Activated naive CD8-positive, alpha-beta T cell treated with anti-CD3 and anti-CD28 coated beads, Interleukin-2, amount 50 U/mL, for 24 hours (primary cell): Measurements from ENCODE around the gene SMURF1.

Experiments
- ATAC-seq: fragments of 150-1000 bp; cut with Tn5 transposase; one replicate; pipeline ENCODE4 v1.10.0; 2021
- DNase-seq: peaks from one replicate; pipeline ENCODE4 v3.0.0; 2021
- H3K27ac Mint-ChIP-seq: one replicate; pipeline ENCODE4 v1.8.0; 2021; ENCODE audit warnings: mild to moderate bottlenecking, mixed read lengths
- H3K27me3 Mint-ChIP-seq: one replicate; pipeline ENCODE4 v1.8.0; 2021; ENCODE audit warnings: mixed read lengths
- H3K36me3 Mint-ChIP-seq: one replicate; pipeline ENCODE4 v1.8.0; 2021; ENCODE audit warnings: low read depth, mixed read lengths
- H3K4me1 Mint-ChIP-seq: one replicate; pipeline ENCODE4 v1.8.0; 2021; ENCODE audit warnings: mixed read lengths
- H3K4me3 Mint-ChIP-seq: one replicate; pipeline ENCODE4 v1.8.0; 2021; ENCODE audit warnings: mild to moderate bottlenecking, moderate library complexity, mixed read lengths
- H3K9me3 Mint-ChIP-seq: one replicate; pipeline ENCODE4 v1.8.0; 2021; ENCODE audit warnings: mixed read lengths

Gene SMURF1

DNA sequence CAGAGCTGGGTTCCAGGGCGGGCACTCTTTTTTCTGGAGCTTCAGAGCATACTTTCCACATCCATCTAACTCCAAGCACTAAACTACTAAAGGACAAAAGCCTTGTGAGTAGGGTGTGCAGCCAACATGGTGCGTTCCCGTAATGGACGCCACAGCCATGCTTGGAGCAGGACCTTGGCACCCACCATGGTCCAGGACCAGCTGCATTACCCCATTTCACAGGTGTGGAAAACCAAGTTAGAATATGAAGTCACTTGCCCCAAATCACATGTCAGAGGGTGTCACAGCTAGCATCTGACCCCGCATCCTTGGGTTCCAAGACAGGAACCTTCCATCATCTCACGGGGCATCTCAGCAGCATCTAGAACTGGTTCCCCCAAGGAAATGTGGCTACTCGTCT, 112.4 kb downstream of the SMURF1 start:
- Mint-ChIP-seq H3K27ac (peak overlapping the region; percentile 42), H3K36me3 (peaks cover 27% of the 10 kb centered on the region)

DNA sequence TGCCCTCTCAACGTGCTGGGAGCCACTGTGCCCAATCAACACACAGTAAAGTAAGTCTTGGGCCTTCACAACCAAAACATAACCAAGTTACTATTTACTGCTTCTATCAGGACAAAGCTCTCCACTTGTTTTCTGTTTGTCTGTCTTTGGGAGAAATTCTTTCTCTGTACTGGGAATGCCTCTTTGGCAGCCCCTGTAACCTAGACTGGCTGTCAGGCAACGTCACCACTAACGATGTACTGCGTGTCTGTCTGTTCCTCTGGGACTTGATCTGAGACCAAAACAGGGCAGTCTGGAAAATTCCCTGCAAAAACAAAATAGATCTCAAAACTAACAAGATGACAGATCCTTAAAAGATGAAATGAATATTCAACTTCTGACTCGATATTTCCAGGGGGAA, 113.0 kb downstream of the SMURF1 start:
- Mint-ChIP-seq H3K27ac (no peak overlapping the region), H3K27me3 (no peaks in the 10 kb centered on the region), H3K9me3 (no peaks in the 10 kb centered on the region), H3K36me3 (peaks cover 27% of the 10 kb centered on the region), H3K4me1 (peaks cover 3% of the 10 kb centered on the region), H3K4me3 (no peak overlapping the region)
- ATAC-seq (no peak), DNase-seq (no peak)

More for the DNA sequence above, 112.4 kb downstream of the SMURF1 start:
- DNase-seq (no peak), ATAC-seq (no peak)
- H3K27me3 Mint-ChIP-seq, result no peaks in the 10 kb centered on the region
- H3K9me3 Mint-ChIP-seq, result no peaks in the 10 kb centered on the region
- peaks cover 3% of the 10 kb centered on the region for H3K4me1 Mint-ChIP-seq
- no peak overlapping the region for H3K4me3 Mint-ChIP-seq

DNA sequence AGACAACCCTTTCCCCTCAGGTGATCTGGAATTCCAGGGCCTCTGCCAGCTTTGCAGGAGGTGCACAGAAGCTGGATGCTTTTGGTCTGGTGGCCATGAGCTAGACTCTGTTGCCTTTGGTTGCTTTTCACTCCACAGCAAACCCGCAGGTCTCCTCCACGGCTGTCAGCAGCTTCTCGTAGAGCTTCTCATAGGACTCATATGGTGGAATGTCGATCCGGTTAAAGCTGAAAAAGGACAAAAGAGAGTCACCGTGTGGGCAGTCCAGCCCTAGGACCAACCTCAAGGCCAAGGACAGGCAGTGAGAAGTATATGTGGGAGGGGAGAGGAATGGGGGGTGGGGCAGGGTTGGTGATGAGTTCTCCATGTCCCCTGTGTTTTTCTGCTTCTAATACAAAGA, 113.5 kb downstream of the SMURF1 start:
- H3K4me3 Mint-ChIP-seq, result no peak overlapping the region
- DNase-seq (no peak), ATAC-seq (no peak)
- H3K27me3 Mint-ChIP-seq, result no peaks in the 10 kb centered on the region
- no peaks in the 10 kb centered on the region for H3K9me3 Mint-ChIP-seq
- peaks cover 28% of the 10 kb centered on the region for H3K36me3 Mint-ChIP-seq
- H3K27ac Mint-ChIP-seq, result no peak overlapping the region
- peaks cover 3% of the 10 kb centered on the region for H3K4me1 Mint-ChIP-seq

DNA sequence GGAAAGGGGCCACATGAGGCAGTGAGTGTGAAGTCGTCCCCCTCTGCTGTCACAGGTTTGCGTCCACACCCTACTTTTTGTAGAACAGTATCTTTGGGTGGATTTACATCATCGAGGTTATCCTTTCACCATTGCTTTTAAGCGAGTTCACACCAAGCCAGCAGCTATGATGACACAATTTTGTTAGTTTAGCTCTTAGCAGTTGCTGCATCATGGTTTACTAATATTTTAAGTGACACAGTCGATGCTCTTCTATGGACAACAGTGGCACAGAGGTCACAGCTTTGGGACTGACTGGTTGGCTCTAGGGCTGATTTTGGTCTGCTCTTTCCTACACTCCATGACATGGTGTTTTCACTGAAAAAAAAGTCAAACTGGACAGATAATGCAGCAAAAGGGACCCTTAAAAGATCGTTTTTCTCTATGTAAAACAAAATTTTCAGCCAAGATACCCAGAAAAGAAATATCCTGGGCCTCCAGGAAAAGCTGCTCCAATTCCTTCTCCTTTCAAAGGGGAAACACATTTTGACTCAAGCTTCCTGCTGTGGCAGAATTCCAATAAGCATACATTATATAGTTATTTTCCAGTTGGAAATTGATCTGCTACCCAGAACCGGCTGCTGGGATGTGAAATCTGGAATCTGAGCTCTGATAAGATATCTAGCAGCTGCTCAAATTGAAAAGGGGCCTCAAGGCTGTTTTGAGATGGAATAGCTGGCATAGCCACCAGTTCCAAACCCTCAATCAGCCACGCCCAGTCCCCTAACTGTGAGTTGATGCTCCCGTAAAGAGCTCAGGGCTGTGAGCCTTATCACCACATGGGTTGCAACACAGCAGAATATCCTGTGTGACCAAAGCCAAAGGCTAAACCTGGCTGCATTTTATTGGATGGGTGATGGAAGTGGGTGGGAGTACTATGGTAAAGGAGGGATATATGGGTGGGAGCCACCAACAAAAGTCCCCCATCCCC, 114.2 kb downstream of the SMURF1 start:
- peaks cover 3% of the 10 kb centered on the region for H3K4me1 Mint-ChIP-seq
- H3K27ac Mint-ChIP-seq, result peak overlapping the region; percentile 58
- ATAC-seq (no peak), DNase-seq (no peak)
- H3K27me3 Mint-ChIP-seq, result no peaks in the 10 kb centered on the region
- H3K36me3 Mint-ChIP-seq, result peaks cover 27% of the 10 kb centered on the region
- H3K4me3 Mint-ChIP-seq, result no peak overlapping the region
- H3K9me3 Mint-ChIP-seq, result no peaks in the 10 kb centered on the region

- peak overlapping the region; percentile 28 for H3K27ac Mint-ChIP-seq
Observed at GRCh38 chr7:99028261-99028973, 115.5 kb downstream of the SMURF1 start.

DNA sequence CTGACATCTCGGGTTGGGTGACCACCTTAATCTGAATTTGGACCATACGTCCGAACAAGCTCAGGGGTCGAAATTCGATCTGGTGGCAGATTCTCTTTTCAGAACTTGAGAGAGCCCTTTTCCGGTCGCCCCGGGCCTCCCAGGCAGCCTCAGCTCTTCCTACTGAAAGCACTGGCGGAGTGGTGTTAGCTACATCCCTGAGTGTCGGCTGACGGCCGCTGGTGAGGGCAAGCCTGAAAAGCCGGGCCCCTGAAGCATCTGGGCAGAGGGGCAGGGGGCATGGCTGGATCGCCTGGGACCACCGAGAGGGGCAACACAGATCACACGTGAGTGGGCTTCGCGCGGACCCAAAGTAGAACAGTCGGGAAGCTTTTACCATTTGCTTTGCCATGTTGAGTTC, 116.1 kb downstream of the SMURF1 start:
- Mint-ChIP-seq H3K27me3 (no peaks in the 10 kb centered on the region), H3K9me3 (no peaks in the 10 kb centered on the region), H3K27ac (no peak overlapping the region), H3K4me1 (peaks cover 3% of the 10 kb centered on the region), H3K4me3 (no peak overlapping the region), H3K36me3 (peaks cover 26% of the 10 kb centered on the region)
- ATAC-seq (no peak), DNase-seq (no peak)

More at GRCh38 chr7:99028261-99028973, 115.5 kb downstream of the SMURF1 start:
- peak; percentile 40 for ATAC-seq
- Mint-ChIP-seq H3K36me3 (peaks cover 21% of the 10 kb centered on the region), H3K9me3 (no peaks in the 10 kb centered on the region), H3K27me3 (no peaks in the 10 kb centered on the region), H3K4me3 (no peak overlapping the region), H3K4me1 (peaks cover 3% of the 10 kb centered on the region)
- DNase-seq, result no peak

- Mint-ChIP-seq H3K9me3 (no peaks in the 10 kb centered on the region), H3K4me3 (no peak overlapping the region), H3K4me1 (peaks cover 3% of the 10 kb centered on the region), H3K27ac (peak overlapping the region; percentile 7), H3K36me3 (peaks cover 24% of the 10 kb centered on the region), H3K27me3 (no peaks in the 10 kb centered on the region)
- ATAC-seq (no peak), DNase-seq (no peak)
Observed at GRCh38 chr7:99027241-99027640, 116.7 kb downstream of the SMURF1 start.

DNA sequence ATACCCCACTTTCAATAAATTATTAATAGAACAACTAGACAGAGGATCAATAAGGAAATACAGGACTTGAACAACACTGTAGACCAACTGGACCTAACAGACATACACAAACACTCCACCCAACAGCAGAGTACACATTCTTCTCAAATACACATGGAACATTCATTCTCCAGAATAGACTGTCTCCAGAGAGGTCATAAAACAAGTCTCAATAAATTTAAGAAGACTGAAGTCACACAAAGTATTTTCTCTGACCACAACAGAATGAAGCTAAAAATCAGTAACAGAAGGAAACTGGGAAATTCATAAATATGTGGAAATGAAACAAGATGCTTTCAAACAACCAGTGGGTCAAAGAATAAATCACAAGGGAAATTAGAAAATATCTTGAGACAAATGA, 119.8 kb downstream of the SMURF1 start:
- Mint-ChIP-seq H3K27ac (no peak overlapping the region), H3K27me3 (no peaks in the 10 kb centered on the region), H3K9me3 (no peaks in the 10 kb centered on the region), H3K4me1 (peaks cover 3% of the 10 kb centered on the region), H3K36me3 (peaks cover 38% of the 10 kb centered on the region), H3K4me3 (no peak overlapping the region)
- DNase-seq (no peak), ATAC-seq (no peak)

- ATAC-seq (no peak), DNase-seq (no peak)
- peaks cover 38% of the 10 kb centered on the region for H3K36me3 Mint-ChIP-seq
- H3K27me3 Mint-ChIP-seq, result no peaks in the 10 kb centered on the region
- no peak overlapping the region for H3K27ac Mint-ChIP-seq
- no peak overlapping the region for H3K4me3 Mint-ChIP-seq
- H3K9me3 Mint-ChIP-seq, result no peaks in the 10 kb centered on the region
- H3K4me1 Mint-ChIP-seq, result peaks cover 4% of the 10 kb centered on the region
Observed at GRCh38 chr7:99021941-99022560, 121.9 kb downstream of the SMURF1 start.

DNA sequence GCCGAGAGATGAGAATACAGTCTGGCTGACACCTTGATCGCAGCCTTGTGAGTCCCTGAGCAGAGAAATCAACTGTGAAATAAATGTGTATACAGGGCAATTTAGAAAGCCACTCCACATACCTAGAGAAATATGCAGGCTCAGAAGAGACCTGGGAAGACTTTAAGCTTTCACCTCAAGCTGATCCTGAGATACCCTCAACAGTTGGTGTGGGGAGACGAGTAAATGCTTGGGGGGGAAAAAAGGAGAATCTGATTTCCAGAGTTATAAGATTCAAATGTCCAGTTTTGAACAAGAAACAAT, 123.5 kb downstream of the SMURF1 start:
- no peak for DNase-seq
- Mint-ChIP-seq H3K27me3 (no peaks in the 10 kb centered on the region), H3K4me3 (no peak overlapping the region), H3K27ac (peak overlapping the region; percentile 22), H3K9me3 (no peaks in the 10 kb centered on the region), H3K4me1 (peaks cover 9% of the 10 kb centered on the region), H3K36me3 (peaks cover 50% of the 10 kb centered on the region)
- ATAC-seq, result no peak

DNA sequence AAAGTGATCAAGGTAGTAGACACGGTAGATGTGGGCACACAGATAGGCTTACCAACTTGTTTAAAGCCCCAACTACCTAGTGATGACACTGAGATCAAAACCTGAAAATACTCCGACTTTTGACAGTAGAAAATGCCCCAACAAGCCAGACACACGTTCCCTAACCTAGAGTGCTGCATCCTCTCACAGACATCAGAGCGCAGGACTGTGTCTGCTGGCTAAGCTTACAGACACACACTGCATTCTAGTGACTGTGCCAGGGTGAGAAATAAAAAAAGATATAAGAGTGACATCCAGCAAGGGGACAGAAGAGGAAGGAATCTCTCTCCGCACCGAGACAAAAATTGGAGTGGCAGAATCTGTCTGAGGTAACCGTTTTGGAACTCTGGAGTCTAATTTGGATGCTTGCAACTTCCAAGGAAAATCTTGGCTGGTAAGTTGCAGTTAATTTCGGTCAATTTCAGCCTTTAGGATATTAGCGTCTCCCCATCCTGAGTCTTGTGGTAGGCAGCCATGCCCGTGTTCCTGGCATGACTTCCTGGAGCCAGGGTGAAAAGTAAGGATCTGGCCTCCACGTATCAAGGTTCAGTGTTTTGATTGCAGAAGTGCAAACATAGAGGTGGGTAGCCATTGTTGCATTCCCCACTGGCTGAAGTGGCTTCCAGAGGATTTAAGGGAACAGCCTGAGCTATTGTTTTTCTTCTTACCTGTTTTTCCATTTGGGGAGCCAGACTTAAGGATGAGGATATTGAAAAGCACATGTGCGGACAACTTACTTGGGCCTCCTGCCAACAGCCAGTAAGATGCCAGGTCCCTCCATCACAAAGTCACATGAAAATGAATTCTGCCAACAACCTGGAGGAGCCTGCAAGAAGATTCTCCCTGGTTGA, 124.1 kb downstream of the SMURF1 start:
- H3K36me3 Mint-ChIP-seq, result peaks cover 54% of the 10 kb centered on the region
- ATAC-seq, result no peak

GRCh38 chr7:99016196-99016595, 127.7 kb downstream of the SMURF1 start:
- Mint-ChIP-seq H3K36me3 (peaks cover 71% of the 10 kb centered on the region), H3K27me3 (no peaks in the 10 kb centered on the region)

More for the DNA sequence above, 124.1 kb downstream of the SMURF1 start:
- H3K4me3 Mint-ChIP-seq, result no peak overlapping the region
- peaks cover 9% of the 10 kb centered on the region for H3K4me1 Mint-ChIP-seq
- no peaks in the 10 kb centered on the region for H3K27me3 Mint-ChIP-seq
- no peak for DNase-seq
- no peak overlapping the region for H3K27ac Mint-ChIP-seq
- H3K9me3 Mint-ChIP-seq, result no peaks in the 10 kb centered on the region

DNA sequence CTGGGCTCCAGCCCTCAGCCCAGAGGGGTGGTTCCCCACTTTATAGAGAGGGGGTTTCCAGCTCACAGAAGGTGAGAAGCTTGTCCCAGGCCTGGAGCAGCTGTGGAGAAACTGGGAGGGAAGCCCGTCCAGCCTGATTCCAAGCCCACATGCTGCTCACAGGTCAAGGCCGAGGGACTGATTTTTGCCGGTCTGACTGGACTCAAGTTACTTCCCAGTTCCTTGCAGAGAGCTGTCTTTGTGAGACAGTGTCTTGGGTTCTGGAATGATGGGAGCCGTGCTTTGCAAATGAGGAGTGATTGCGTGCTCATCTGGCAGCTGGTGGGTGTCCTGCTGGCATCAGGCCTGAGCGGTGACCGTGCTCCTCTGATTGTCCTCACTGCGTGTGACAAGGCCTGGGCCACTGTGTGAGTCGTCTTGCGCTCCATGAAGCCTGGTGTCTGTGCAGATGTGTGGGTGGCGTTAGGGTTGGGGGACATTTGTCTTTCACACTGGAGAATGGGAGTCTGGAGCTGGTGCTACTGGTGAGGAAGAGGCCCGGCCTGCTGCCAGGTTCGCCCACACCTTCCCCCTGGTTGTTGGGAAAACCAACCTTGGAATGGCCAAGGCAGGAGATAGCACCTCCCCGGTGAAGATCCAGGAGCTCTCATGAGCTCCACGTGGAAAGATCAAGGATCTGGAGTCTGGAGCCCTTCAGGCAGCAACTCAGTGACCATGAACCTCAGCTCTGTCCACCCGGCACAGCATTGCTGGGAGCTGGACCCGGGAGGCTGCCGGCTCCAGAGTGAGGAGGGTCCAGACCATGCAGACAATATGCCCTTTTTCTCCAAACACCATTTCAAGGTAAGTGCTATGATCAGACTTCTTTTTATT, 129.6 kb downstream of the SMURF1 start:
- no peak overlapping the region for H3K4me3 Mint-ChIP-seq
- peaks cover 65% of the 10 kb centered on the region for H3K36me3 Mint-ChIP-seq
- no peak for DNase-seq
- H3K4me1 Mint-ChIP-seq, result peaks cover 9% of the 10 kb centered on the region
- no peak overlapping the region for H3K27ac Mint-ChIP-seq
- H3K9me3 Mint-ChIP-seq, result no peaks in the 10 kb centered on the region
- H3K27me3 Mint-ChIP-seq, result no peaks in the 10 kb centered on the region
- ATAC-seq, result no peak

More at GRCh38 chr7:99016196-99016595, 127.7 kb downstream of the SMURF1 start:
- DNase-seq (no peak), ATAC-seq (no peak)
- no peak overlapping the region for H3K27ac Mint-ChIP-seq
- no peaks in the 10 kb centered on the region for H3K9me3 Mint-ChIP-seq
- peaks cover 9% of the 10 kb centered on the region for H3K4me1 Mint-ChIP-seq
- H3K4me3 Mint-ChIP-seq, result no peak overlapping the region
